Stimulated activated CD4-positive, alpha-beta T cell treated with anti-CD3 and anti-CD28 coated beads, TNF-alpha, amount 100 ng/mL, for 4 hours (primary cell): Measurements from ENCODE around the gene SCN7A.

ENCODE experiments used
- DNase-seq, 3 experiments: peaks; one replicate each; pipeline ENCODE4 v3.0.0-alpha.2; 2020; ENCODE audit warnings: low read depth in 3 of 3

The SCN7A gene

DNA sequence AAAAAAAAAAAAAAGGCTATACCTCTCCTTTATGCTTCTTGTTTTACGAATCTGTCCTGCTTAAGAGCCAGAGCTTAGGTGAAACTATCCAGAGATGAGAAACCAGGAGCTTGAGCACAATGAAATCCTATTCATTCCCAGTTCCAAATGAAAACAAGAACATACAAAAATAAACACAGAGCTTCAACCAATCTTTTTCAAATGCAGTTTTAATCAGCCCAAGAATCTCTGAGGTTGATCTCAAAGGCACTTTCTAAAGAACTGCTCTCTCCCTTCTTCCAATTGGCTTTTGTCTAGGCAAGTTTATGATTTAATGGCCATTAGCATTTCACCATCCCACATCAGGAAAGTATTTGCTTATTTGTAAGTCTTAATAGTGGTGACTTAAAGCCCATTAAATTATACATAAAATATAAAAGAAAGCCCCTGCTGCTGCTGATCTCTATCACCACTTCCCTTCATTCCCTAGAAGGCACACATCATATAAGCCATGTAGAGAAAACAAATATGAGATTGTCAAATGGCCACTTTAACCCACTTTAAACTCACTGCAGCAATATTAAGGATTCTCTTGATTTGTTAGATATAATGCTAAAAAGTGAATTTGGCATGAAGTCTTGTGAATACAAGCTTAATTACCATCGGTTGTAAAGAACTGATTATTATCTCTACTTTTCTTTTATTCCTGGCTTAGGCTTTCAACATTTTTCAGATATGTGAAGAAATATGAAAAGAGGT, 89.0 kb downstream of the SCN7A start:
- no peak for DNase-seq

DNA sequence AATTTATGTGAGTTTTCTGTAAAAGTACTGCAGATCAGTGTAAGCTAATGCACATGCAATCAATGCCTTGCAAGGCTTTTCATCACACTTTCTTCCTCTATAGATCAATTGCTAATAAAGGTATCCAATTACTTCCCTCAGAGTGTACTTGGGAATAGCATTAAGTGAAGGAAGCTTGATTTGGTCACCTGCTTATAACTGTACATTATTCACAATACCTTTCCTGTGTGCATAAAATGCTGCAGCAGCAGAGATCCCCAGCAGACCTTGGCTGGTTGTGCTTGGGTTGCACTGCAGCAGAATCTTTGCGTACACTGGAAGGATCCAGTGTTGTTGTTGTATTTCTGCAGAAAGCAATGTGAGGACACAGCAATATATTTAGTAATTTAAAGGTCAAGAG, 99.8 kb downstream of the SCN7A start:
- no peak for DNase-seq

DNA sequence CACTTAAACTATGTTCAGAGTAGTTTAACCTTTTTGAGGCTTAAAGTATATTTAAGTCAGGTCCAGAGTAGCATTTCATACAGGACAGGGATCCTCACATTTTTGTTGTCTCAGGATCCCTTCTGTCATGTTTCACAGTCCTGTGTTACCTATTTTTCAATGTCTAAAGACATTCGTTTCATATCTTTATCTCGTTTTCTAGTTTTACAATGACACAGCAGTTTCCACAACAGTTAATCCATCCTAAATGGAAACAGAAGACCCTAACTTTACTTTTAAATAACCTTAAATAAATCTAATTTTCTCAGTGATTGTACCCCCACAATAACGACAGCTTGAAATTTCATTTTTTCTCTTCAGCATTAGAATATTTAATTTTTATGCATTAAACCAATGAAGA, 101.0 kb downstream of the SCN7A start:
- DNase-seq: no peak

DNA sequence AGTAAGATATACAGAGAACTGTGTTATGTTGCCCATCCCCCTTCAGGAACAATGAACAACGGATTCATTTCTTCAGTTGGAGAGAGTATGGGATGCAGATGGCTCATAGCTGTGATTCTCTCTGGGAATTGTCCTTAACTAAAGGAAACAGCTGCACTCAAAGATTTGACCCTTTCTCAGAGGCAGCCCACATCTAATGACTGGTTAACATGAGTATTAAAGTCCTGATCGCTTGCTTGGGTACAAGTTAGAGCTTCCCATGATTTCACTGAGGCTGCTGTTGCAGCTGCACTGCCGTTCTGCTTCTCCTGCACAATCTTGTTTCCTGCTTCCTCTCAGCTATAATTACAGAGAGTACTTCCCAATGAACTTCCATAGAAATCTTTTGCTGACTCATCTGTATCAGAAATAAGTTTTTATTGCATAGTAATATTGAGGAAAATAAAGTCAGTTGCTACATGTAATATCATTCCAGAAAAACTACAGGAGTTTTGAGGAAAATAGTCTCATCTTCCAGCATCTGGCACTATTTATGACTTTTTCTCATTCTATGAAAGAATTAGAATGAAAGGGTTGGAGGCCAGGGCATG, 105.5 kb downstream of the SCN7A start:
- DNase-seq: no peak

DNA sequence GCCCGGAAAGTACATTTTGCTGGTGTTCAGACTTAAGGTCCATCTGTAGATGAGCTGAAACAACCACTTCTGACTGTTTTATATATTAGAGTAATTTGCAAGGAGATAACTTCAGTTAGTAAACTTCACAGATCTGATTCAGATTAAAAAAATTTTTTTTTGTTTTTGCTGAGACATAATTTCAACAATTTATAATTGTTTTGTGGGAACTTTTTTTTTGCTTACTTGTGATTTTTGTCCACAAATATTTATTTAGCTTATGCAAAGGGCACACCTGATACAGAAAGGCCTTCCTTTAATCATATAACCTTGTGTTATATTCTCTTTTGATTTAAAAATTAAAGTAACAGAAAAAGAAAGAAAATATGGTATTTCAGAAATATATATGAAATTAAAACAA, 108.7 kb downstream of the SCN7A start:
- no peak for DNase-seq

DNA sequence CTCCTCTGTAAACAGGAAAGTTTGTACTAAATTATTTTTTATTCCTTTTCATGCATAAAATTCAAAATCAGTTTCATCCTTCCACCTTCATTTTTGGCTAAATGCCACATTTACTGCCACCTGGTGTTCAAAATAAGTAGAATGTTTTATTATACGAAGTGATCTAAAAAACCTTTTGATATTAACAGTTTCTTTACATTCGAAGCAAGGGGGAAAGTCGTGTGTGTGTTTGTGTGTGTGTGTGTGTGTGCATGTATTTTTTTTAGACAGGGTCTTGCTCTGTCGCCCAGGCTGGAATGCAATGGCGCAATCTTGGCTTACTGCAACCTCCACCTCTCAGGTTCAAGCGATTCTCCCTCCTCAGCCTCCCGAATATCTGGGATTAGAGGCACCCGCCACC, 109.3 kb downstream of the SCN7A start:
- DNase-seq: no peak

DNA sequence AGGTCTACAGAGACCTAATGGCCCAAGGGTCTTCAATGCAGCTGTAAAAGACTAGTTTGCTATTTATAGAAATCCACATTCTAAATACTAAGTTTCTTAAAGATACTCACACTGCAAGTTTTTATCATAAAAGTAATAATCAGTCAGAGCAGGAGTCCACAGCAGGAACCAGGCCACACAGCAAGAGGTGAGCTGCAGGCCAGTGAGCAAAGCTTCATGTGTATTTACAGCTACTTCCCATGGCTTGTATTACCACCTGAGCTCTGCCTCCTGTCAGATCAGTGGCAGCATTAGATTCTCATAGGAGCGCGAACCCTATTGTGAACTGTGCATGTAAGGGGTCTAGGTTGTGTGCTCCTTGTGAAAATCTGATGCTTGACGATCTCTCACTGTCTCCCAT, 111.6 kb downstream of the SCN7A start:
- no peak for DNase-seq

DNA sequence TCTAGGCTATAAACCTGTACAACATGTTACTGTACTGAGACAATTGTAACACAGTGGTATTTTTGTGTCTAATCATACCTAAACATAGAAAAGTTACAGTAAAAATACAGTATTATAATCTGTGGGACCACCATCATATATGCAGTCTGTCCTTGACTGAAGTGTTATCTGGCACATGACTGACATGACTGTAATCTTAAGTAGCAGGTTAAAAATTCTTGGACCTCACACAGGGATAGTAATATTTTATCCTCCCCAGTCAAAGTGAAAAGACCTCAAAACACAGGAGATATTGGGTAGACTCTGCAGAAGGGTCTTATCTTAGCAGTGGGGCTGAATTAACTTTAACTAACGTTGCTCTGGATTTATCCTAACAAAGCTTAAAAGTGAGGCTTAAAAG, 113.4 kb downstream of the SCN7A start:
- no peak for DNase-seq

DNA sequence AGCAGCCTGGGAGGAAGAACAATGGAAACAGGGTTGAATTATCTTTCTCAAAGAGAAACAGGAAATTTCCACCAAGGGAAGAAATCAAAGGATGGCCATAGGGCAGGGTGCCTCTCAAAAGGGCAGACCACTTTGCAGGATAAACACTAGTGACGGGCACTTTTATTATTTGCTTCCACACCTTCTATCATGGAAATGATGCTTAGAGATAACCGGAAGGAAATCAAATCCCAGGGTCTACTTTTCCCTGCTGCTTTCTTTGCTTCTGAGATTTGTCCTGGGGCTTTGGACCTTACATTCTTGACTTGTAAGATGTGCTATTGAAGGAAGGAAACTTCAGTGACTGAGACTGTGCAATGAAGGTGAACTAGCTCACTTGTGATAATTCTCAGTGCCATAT, 117.2 kb downstream of the SCN7A start:
- no peak for DNase-seq

DNA sequence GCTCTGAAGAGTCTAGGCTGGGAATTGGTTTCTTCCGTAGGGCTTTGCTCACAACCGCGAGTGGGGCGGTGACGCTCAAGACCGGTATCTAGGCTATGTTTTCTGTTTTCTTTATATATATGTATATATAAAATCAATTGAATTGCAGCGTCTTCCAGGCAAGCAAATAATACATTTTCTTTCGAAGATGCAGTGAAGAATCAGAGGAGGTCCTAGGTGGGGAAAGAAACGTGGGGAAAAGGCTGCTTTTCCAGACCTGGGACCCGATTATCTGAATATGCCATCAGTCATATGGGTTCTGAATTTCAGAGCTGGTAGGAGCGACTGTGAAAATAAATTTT, 117.6 kb downstream of the SCN7A start:
- DNase-seq: no peak

DNA sequence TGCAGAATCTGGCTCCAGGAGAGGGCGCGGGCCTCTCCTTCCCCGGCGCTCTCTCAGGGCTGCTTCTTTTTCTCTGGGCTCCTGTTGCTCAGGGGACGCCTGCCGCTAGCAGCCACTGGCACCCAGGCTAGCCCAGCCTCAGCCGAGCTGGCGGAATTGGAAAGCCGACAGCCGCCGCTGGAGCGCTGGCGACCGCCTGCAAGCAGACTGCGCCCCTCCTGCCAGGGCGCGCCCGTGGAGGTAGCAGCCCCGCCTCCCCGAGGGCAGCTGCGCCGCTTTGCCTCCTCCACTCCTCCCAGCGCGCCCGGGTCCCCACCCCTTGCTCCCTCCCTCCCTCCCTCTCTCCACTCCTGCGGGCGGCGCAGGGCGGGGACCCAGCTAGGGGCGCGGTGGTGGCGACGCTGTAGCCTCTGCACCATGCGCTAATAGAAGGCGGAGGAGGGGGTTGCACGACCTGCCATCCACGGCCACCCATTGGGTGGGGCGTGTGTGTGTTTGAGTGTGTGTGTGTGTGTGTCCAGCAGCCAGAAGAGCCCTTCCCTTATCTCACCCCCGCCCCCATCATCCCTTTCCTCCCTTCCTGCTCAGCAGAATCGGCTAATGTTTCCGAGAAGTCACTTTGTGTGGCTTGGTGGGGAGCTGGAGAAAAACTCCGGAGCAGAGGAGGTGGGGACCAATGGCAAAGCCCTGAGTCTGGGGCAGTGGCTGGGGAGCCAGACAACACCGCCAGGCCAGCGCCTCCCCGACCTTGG, 118.1 kb downstream of the SCN7A start, which contains the start of gene SCN9A:
Gene SCN9A (minus strand): TSS at position 209 of the 752 bp plus-strand sequence. CDS start 64,188 bp downstream, outside the sequence.
- no peak for DNase-seq

DNA sequence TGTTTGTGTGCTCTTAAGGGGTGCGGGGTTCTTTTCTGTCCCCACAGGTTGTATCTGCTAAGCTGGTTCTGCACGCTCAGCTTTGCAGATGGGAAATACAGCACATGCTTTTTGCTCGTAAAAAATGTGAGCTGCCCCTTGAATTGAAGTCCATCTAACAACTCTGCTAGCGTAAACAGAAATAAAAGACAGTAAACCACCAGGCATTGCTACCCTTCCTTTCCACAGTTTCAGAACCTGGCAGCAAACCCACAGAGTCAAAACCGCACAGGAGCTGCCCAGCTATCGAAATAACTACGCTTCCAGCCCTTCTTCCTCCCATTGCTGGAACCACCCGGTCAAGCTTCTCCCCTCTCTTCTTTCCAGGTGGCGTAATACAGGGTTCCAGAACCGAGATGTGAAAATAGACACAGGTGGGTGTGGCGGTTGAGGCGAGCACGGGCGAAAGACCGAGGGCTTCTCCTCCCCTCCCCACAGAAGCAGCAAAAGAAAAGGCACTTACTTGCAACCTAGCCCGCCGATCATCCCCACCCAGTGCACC, 118.8 kb downstream of the SCN7A start:
- no peak for DNase-seq

DNA sequence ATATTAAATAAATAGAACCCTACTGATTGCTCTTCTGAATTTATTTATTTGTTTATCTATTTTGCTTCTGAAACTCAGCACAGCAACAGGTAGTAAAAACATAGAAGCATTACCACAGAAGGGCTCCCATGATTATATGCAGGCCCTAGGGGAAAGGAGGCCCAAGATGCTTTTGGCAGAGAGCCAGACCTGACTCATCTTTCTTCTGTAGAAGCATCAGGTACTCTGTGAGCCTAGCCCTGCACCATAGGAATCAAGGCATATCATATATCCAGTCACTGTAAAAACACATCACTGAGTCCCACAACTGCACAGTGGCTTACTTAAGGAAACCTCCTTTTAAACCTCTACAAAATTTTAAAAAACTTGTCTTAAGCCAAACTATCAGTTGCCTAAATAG, 120.1 kb downstream of the SCN7A start:
- no peak for DNase-seq

DNA sequence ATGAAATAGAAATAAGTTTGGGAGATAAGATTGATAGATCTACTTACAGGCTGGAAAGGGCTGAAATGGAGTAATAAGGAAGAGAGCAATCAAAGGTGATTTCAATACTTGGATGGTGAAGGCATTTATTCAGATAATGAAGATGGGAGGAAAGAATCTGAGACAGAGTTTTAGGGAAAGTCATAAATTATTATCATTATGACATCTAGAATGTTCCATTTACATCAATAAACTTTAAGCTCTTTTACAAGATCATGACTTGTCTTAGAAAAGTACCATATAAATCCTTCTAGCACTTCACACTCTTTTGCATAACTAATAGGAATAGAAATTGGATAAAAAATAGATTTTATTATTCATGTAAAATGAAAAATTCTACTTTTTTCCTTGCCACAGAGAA, 120.5 kb downstream of the SCN7A start:
- DNase-seq: no peak

DNA sequence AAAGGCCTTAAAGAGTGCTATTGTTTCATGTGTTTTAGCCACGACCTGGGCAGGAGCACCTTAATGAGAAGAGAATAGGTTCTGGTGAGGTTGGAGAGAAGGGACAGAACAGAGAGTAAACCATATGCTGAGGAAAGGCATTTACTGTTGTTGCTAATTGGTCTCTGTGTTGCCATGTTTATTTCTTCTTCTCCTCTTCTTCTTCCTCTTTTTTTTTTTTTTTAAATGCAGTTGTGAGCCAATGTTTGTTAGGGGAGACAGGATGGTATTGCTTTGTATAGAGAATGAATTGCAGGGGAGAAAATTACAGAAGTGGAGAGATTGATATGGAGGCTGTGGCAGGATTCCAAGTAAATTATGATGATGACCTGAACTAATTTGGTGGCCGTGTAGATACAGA, 120.9 kb downstream of the SCN7A start:
- DNase-seq: no peak

DNA sequence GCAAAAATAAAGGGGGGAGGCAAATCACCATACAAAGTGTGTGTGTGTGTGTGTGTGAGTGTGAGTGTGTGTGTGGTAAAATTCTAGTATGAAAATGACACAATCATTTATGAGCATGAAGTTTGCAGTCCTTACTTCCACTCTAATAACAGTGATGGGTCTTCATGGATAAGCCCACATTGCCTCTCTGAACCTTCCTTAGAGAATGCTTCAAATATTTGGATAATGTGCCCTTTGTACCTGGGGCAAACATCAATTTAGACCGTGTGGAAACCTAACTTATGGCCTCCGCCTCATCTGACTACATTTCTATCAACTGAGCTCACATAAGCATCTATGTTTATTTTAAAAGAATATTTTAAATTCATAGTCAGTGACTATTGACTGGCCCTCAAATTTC, 122.0 kb downstream of the SCN7A start:
- no peak for DNase-seq

DNA sequence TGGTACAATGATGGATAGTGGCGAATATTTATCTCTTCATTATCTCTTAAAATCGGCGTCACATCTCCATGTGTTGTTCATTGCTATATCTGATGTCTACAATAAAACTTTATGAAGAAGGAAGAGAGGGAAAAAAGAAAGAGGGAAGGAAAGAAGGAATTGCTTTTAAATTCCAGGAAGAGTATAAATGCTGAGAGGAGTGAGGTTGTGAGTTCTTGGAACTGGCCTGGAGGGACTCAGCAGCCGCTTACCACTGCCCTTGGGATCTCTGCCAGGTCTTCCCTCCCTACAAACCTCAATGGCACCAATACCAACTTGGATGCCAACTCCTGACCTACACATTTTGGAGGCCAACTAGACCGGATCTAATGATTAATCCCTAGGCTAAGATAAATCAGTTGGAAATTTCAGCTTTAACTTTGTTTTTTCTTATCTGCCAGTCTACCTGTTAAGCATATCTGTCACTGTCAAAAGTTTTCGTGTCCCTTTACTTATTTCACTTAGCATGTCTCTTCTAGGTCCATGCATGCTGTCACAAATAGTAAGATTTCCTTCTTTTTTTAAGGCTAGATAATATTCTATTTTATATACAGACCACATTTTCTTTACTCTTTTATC, 128.1 kb downstream of the SCN7A start:
- DNase-seq: no peak

DNA sequence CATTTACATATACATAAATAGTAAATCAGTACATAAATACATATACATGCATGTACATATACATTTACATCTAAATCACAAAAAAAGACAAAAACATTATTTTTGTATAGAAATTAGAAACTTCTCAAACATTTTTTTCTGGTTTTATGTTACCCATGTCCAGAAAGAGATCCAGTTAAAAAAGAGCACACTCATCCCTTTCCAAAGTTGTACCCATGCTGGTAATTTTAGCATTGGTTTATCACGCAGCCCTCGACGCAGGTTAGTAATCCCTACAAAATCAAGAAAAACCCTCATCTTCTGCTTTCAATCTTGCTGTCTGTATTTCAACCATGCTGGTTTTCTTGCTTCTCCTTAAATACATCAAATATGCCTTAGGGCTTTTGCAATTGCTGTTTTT, 128.8 kb downstream of the SCN7A start:
- DNase-seq: no peak

DNA sequence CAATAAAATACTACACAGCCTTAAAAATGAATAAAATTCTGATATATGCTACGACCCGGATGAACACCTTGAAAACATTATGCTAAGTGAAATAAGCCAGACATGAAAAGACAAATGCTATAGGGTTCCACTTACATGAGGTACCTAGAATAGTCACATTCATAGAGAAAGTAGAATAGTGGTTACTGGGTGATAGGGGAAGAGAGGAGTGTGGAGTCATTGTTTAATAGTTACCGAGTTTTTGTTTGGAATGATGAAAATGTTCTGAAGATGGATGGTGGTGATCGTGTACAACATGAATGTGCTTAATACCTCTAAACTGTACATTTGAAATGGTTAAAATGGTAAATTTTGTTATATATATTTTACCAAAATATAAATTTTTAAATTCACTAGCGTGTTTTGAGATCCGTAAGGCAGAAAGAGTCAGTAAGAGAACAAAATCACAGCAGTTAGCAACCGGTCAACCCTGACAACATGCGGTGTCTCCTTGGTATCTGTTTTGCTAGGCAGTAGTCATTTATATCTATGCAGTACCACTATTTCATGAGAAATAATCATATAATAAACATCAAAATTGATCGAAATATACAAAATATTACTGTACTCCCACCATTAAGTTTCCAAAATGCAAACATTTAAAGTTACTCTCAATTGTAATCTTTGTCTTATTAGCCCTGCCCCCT, 129.4 kb downstream of the SCN7A start:
- DNase-seq: no peak

DNA sequence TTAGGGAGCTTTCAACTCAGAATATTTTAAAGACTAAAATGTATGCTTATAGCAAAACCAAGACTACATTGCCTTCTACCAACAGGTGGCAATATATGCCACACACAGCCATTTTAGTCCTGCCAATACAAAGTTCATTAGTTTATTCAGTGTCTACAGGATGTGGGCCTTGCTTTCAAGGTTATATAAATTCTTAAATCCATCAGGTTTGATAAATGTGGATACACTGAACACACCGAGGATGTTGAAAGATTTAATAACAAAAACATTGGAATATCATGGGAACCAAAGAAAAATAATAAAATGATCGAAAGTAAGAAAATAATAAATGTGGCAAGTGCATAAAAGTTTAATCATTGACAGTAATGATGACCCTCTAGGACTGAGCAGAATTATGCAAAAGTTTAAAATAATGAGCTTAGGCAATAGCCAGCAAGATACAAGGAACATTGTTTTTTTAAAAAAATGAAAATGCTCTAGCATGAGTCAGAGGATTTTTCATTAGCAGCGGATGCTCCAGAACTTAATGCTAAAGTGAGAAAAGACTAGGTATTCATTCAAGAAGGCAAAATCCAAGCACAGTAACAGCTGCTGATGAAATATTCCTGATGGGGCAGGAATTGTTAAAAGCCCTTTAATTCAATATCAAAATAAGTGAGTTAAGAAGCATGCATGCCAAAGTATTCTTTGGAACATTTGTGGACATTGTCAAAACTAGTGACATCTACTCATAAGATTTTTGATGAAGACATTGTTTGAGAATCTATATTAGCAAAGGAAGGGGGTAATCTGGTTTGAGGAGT, 132.5 kb downstream of the SCN7A start:
- DNase-seq: no peak

DNA sequence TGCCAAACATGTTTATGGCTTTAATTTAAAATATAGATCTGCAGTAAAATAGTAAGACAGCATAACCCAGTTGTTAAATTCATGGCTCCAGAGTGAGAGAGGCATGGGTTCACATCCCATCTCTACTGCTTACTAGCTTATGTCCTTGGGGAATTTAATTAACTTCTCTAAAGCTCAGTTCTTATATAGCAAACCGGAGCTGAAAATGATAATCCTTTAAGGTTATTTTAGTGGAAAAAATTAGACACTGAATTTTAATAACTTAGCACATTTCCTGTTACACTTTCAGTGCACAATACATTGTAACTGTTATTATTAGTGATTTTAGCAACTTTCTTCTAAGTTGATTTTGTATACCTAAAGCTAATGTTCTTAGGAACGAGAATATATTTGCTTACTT, 133.1 kb downstream of the SCN7A start:
- no peak for DNase-seq
